Neural cell (in vitro differentiated cells): Measurements from ENCODE around the gene KLF13. TPM values are rescaled to one million over a fixed set of nuclear protein-coding genes. Genes with fewer than 3 reads are reported as not detected.

ENCODE experiments used
- H2AFZ ChIP-seq: fragments of 200-600, 300-800 bp; sonication (generic), shearing (Covaris generic); 2 replicates; pipeline ENCODE4 v1.6.0; 2014; ENCODE audit warnings: low read depth, mild to moderate bottlenecking, antibody characterized with exemption, low read length, moderate library complexity
- H3F3A ChIP-seq: fragments of 200-600 bp; shearing (Covaris generic); 2 replicates; pipeline ENCODE4 v1.6.1; 2016; ENCODE audit warnings: mild to moderate bottlenecking, moderate library complexity, mixed read lengths, antibody characterized with exemption, low read length; ENCODE audit not compliant: insufficient read depth, poor library complexity, severe bottlenecking
- H3K27ac ChIP-seq: fragments of 200-600, 300-800 bp; sonication (generic), shearing (Covaris generic); 2 replicates; pipeline ENCODE4 v1.5.1; 2014; ENCODE audit warnings: mild to moderate bottlenecking, low read length, moderate library complexity
- H3K27me3 ChIP-seq: fragments of 300-800, 200-600 bp; sonication (generic), shearing (Covaris generic); 2 replicates; pipeline ENCODE4 v1.6.0; 2014; ENCODE audit warnings: mild to moderate bottlenecking, low read depth, low read length, moderate library complexity; ENCODE audit not compliant: insufficient read depth
- H3K36me3 ChIP-seq: fragments of 300-800, 200-600 bp; sonication (generic), shearing (Covaris generic); 2 replicates; pipeline ENCODE4 v1.5.1; 2014; ENCODE audit warnings: mild to moderate bottlenecking, antibody characterized with exemption, low read length, moderate library complexity; ENCODE audit not compliant: insufficient read depth
- H3K4me2 ChIP-seq: fragments of 300-800, 200-600 bp; sonication (generic), shearing (Covaris generic); 2 replicates; pipeline ENCODE4 v1.6.0; 2014; ENCODE audit warnings: mild to moderate bottlenecking, low read length
- H3K4me3 ChIP-seq: fragments of 300-800, 200-600 bp; sonication (generic), shearing (Covaris generic); 2 replicates; pipeline ENCODE4 v1.5.1; 2014; ENCODE audit warnings: mild to moderate bottlenecking, low read length, moderate library complexity
- H3K79me2 ChIP-seq: fragments of 200-600 bp; shearing (Covaris generic); replicated peaks from 2 replicates; pipeline ENCODE4 v1.6.0; 2014; ENCODE audit warnings: mild to moderate bottlenecking, low read length, moderate library complexity; ENCODE audit not compliant: insufficient read depth
- H3K9ac ChIP-seq: fragments of 300-800, 200-600 bp; sonication (generic), shearing (Covaris generic); 2 replicates; pipeline ENCODE4 v1.6.1; 2016; ENCODE audit warnings: mild to moderate bottlenecking, low read length, mixed read lengths
- H3K9me2 ChIP-seq: fragments of 200-600 bp; shearing (Covaris generic); 2 replicates; pipeline ENCODE4 v1.6.1; 2016; ENCODE audit warnings: mild to moderate bottlenecking, low read length, mixed read lengths; ENCODE audit not compliant: insufficient read depth
- H3K9me3 ChIP-seq: fragments of 200-600, 300-800 bp; sonication (generic), shearing (Covaris generic); 2 replicates; pipeline ENCODE4 v1.6.1; 2016; ENCODE audit warnings: mild to moderate bottlenecking, mixed run types, low read length, moderate library complexity, mixed read lengths
- H4K20me1 ChIP-seq: fragments of 200-600 bp; shearing (Covaris generic); 2 replicates; pipeline ENCODE4 v1.6.1; 2016; ENCODE audit warnings: mild to moderate bottlenecking, mixed run types; ENCODE audit not compliant: insufficient read depth
- EP300 ChIP-seq: fragments of 450-650 bp; conservative IDR thresholded peaks from 2 replicates; pipeline ENCODE4 v1.6.1; 2014; ENCODE audit warnings: antibody characterized with exemption, mild to moderate bottlenecking, moderate library complexity; ENCODE audit not compliant: poor library complexity, severe bottlenecking
- EZH2 ChIP-seq: fragments of 200-600, 300-800 bp; shearing (Covaris generic), sonication (generic); IDR thresholded peaks from 2 replicates; pipeline ENCODE4 v1.6.1; 2014; ENCODE audit warnings: antibody characterized with exemption, low read length, borderline replicate concordance, mild to moderate bottlenecking; ENCODE audit not compliant: insufficient read depth, poor library complexity, severe bottlenecking
- MXI1 ChIP-seq: fragments of 450-650 bp; conservative IDR thresholded peaks from 2 replicates; pipeline ENCODE4 v1.6.1; 2014; ENCODE audit warnings: antibody characterized with exemption, mild to moderate bottlenecking; ENCODE audit not compliant: poor library complexity, severe bottlenecking
- POLR2AphosphoS5 ChIP-seq: IDR thresholded peaks from 2 replicates; pipeline ENCODE4 v1.6.1; 2012
- RAD21 ChIP-seq: fragments of 450-650 bp; conservative IDR thresholded peaks from 2 replicates; pipeline ENCODE4 v1.6.1; 2014; ENCODE audit warnings: antibody characterized with exemption, mild to moderate bottlenecking, moderate library complexity
- REST ChIP-seq: IDR thresholded peaks from 2 replicates; pipeline ENCODE4 v1.6.1; 2012; ENCODE audit warnings: borderline replicate concordance
- SMC3 ChIP-seq: fragments of 450-650 bp; conservative IDR thresholded peaks from 2 replicates; pipeline ENCODE4 v1.6.1; 2014; ENCODE audit warnings: antibody characterized with exemption, mild to moderate bottlenecking, moderate library complexity; ENCODE audit not compliant: poor library complexity
- TAF1 ChIP-seq: IDR thresholded peaks from 2 replicates; pipeline ENCODE4 v1.6.1; 2012; ENCODE audit warnings: low read depth
- polyA plus RNA-seq: library from polyadenylated mRNA; depleted of rRNA; stranded (reverse); fragments of >200 nt; gene quantifications from 2 replicates; pipeline ENCODE4 v1.2.3, GENCODE V29; 2014
- TF ChIP-seq, protein P1 (sequence below): fragments of 450-650 bp; IDR thresholded peaks from 2 replicates; pipeline ENCODE4 v1.5.1; 2014; ENCODE audit warnings: antibody characterized with exemption, mild to moderate bottlenecking, moderate library complexity; ENCODE audit not compliant: poor library complexity, severe bottlenecking

The KLF13 gene
- polyA plus RNA-seq, 1 donor from 2014 or later: 17.0 TPM

- Histone ChIP-seq H3K27ac (no peak overlapping the region), H3K4me2 (no peak overlapping the region), H4K20me1 (no peaks in the 10 kb centered on the region), H3K9ac (no peak overlapping the region), H3K27me3 (no peaks in the 10 kb centered on the region), H3F3A (no peaks in the 10 kb centered on the region), H2AFZ (no peak overlapping the region), H3K36me3 (no peaks in the 10 kb centered on the region), H3K4me3 (no peak overlapping the region), H3K79me2 (no peaks in the 10 kb centered on the region), H3K9me3 (peaks cover 6% of the 10 kb centered on the region), H3K9me2 (no peaks in the 10 kb centered on the region)
- no peak for TF ChIP-seq EP300
- TF ChIP-seq SMC3: no peak
- no peak for TF ChIP-seq REST
- no peak for TF ChIP-seq TAF1
Observed at GRCh38 chr15:31405200-31405920, 78.7 kb downstream of the KLF13 start.

GRCh38 chr15:31407376-31407775, 80.7 kb downstream of the KLF13 start:
- H3F3A ChIP-seq: no peaks in the 10 kb centered on the region
- no peak overlapping the region for H3K27ac ChIP-seq
- no peak overlapping the region for H3K9ac ChIP-seq
- TF ChIP-seq REST (no peak), POLR2AphosphoS5 (no peak), EZH2 (no peak), RAD21 (no peak), SMC3 (no peak), MXI1 (no peak), TAF1 (no peak), EP300 (no peak)
- TF ChIP-seq, protein P1, sequence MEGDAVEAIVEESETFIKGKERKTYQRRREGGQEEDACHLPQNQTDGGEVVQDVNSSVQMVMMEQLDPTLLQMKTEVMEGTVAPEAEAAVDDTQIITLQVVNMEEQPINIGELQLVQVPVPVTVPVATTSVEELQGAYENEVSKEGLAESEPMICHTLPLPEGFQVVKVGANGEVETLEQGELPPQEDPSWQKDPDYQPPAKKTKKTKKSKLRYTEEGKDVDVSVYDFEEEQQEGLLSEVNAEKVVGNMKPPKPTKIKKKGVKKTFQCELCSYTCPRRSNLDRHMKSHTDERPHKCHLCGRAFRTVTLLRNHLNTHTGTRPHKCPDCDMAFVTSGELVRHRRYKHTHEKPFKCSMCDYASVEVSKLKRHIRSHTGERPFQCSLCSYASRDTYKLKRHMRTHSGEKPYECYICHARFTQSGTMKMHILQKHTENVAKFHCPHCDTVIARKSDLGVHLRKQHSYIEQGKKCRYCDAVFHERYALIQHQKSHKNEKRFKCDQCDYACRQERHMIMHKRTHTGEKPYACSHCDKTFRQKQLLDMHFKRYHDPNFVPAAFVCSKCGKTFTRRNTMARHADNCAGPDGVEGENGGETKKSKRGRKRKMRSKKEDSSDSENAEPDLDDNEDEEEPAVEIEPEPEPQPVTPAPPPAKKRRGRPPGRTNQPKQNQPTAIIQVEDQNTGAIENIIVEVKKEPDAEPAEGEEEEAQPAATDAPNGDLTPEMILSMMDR: no peak
- H4K20me1 ChIP-seq: no peaks in the 10 kb centered on the region
- no peaks in the 10 kb centered on the region for H3K27me3 ChIP-seq
- H3K9me2 ChIP-seq: no peaks in the 10 kb centered on the region
- no peak overlapping the region for H3K4me2 ChIP-seq
- no peaks in the 10 kb centered on the region for H3K79me2 ChIP-seq
- peaks cover 6% of the 10 kb centered on the region for H3K9me3 ChIP-seq
- no peak overlapping the region for H3K4me3 ChIP-seq
- H3K36me3 ChIP-seq: no peaks in the 10 kb centered on the region
- H2AFZ ChIP-seq: no peak overlapping the region
